IMR-90 (cell line): ENCODE measurements around the gene BRAF. TPM values are rescaled to one million over a fixed set of nuclear protein-coding genes. Genes with fewer than 3 reads are reported as not detected.

Experiments used
- ATAC-seq: fragments of 200-7000 bp; cut with Tn5 transposase; 2 replicates; pipeline ENCODE4 v1.9.1; 2020; ENCODE audit warnings: low read depth, mild to moderate bottlenecking, moderate library complexity
- BruUV-seq: library from RNA; stranded (reverse); fragments of 400-500 nt; replicated peaks from 2 replicates; lab custom pipeline; 2021; lab: Mats Ljungman, UMichigan
- CTCF ChIA-PET: fragments of 300-600 bp; formaldehyde crosslinking; extraction: SDS; loops from one replicate; lab custom pipeline; 2021; ENCODE audit warnings: antibody characterized with exemption; lab: Yijun Ruan, JAX
- POLR2A ChIA-PET: fragments of 300-600 bp; sonication (Branson Sonifier 250); formaldehyde crosslinking; loops from one replicate; lab custom pipeline; 2022; ENCODE audit warnings: antibody characterized with exemption; ENCODE audit not compliant: unreplicated experiment; lab: Charles Lee
- DNase-seq: peaks from one replicate; pipeline ENCODE4 v3.0.0; 2013
- H2AFZ ChIP-seq: replicated peaks from 2 replicates; pipeline ENCODE3; 2013; ENCODE audit warnings: low read length, mild to moderate bottlenecking; ENCODE audit not compliant: poor library complexity
- H2AK5ac ChIP-seq: 2 replicates; pipeline ENCODE4 v1.6.1; 2013; ENCODE audit warnings: low read depth, low read length, inconsistent platforms
- H2AK9ac ChIP-seq: replicated peaks from 2 replicates; pipeline ENCODE3; 2013; ENCODE audit warnings: mild to moderate bottlenecking, low read depth, low read length, moderate library complexity; ENCODE audit not compliant: poor library complexity
- H2BK120ac ChIP-seq: 2 replicates; pipeline ENCODE4 v1.6.1; 2013; ENCODE audit warnings: low read depth, low read length, inconsistent platforms
- H2BK15ac ChIP-seq: 3 replicates; pipeline ENCODE4 v1.6.1; 2013; ENCODE audit warnings: low read depth, low read length, inconsistent platforms
- H2BK20ac ChIP-seq: 2 replicates; pipeline ENCODE4 v1.6.1; 2013; ENCODE audit warnings: low read depth, mild to moderate bottlenecking, inconsistent platforms, low read length, moderate library complexity
- H2BK5ac ChIP-seq: 2 replicates; pipeline ENCODE4 v1.6.1; 2013; ENCODE audit warnings: mild to moderate bottlenecking, low read depth, low read length, inconsistent platforms; ENCODE audit not compliant: poor library complexity, severe bottlenecking
- H3K14ac ChIP-seq: replicated peaks from 2 replicates; pipeline ENCODE4 v1.6.1; 2013; ENCODE audit warnings: low read depth, low read length, inconsistent platforms
- H3K18ac ChIP-seq: 2 replicates; pipeline ENCODE4 v1.6.1; 2013; ENCODE audit warnings: low read depth, low read length, control low read depth
- H3K23ac ChIP-seq: 2 replicates; pipeline ENCODE4 v1.6.1; 2013; ENCODE audit warnings: low read depth, low read length, inconsistent platforms
- H3K27ac ChIP-seq: 2 replicates; pipeline ENCODE4 v1.5.1; 2013; ENCODE audit warnings: mild to moderate bottlenecking, control low read depth, low read length; ENCODE audit not compliant: insufficient read depth
- H3K27me3 ChIP-seq: 2 replicates; pipeline ENCODE4 v1.6.1; 2013; ENCODE audit warnings: low read length; ENCODE audit not compliant: control insufficient read depth, insufficient read depth
- H3K36me3 ChIP-seq: 2 replicates; pipeline ENCODE4 v1.6.1; 2013; ENCODE audit warnings: low read length, mixed read lengths; ENCODE audit not compliant: control insufficient read depth, insufficient read depth
- H3K4ac ChIP-seq: 2 replicates; pipeline ENCODE4 v1.6.1; 2013; ENCODE audit warnings: low read depth, low read length, inconsistent platforms
- H3K4me1 ChIP-seq: 2 replicates; pipeline ENCODE4 v1.6.1; 2013; ENCODE audit warnings: low read length, mixed read lengths; ENCODE audit not compliant: control insufficient read depth, insufficient read depth
- H3K4me2 ChIP-seq: 2 replicates; pipeline ENCODE4 v1.6.1; 2013; ENCODE audit warnings: low read depth, mild to moderate bottlenecking, control low read depth, low read length, moderate library complexity
- H3K4me3 ChIP-seq: 2 replicates; pipeline ENCODE4 v1.5.1; 2013; ENCODE audit warnings: low read depth, mild to moderate bottlenecking, control low read depth, low read length, moderate library complexity; ENCODE audit not compliant: insufficient read depth
- H3K56ac ChIP-seq: 2 replicates; pipeline ENCODE4 v1.6.1; 2013; ENCODE audit warnings: low read length, inconsistent platforms; ENCODE audit not compliant: insufficient read depth; ENCODE audit errors: extremely low read depth
- H3K79me1 ChIP-seq, 2 experiments: 2 replicates each; pipeline ENCODE4 v1.6.1; 2013; ENCODE audit warnings: low read length in 2 of 2, inconsistent platforms in 1 of 2, low read depth in 1 of 2
- H3K9ac ChIP-seq: 2 replicates; pipeline ENCODE4 v1.6.1; 2013; ENCODE audit warnings: low read depth, low read length, control low read depth
- H3K9me1 ChIP-seq: 2 replicates; pipeline ENCODE4 v1.6.1; 2013; ENCODE audit warnings: low read length, inconsistent platforms; ENCODE audit not compliant: insufficient read depth
- H3K9me3 ChIP-seq: 2 replicates; pipeline ENCODE4 v1.6.1; 2013; ENCODE audit warnings: low read length; ENCODE audit not compliant: control insufficient read depth, insufficient read depth
- H4K20me1 ChIP-seq: 2 replicates; pipeline ENCODE4 v1.6.1; 2013; ENCODE audit warnings: low read length, inconsistent platforms; ENCODE audit not compliant: insufficient read depth
- H4K5ac ChIP-seq: 2 replicates; pipeline ENCODE4 v1.6.1; 2013; ENCODE audit warnings: mild to moderate bottlenecking, low read depth, low read length, control low read depth
- H4K8ac ChIP-seq, 2 experiments: 2 replicates each; pipeline ENCODE4 v1.6.1; 2013; ENCODE audit warnings: low read depth in 2 of 2, low read length in 2 of 2, control low read depth in 1 of 2, inconsistent platforms in 1 of 2
- H4K91ac ChIP-seq: 2 replicates; pipeline ENCODE4 v1.6.1; 2013; ENCODE audit warnings: low read depth, low read length, inconsistent platforms; ENCODE audit not compliant: insufficient read depth
- CEBPB ChIP-seq: IDR thresholded peaks from 2 replicates; pipeline ENCODE4 v1.6.1; 2012; ENCODE audit warnings: low read depth, low read length, improper control_type of control experiment
- RAD21 ChIP-seq: IDR thresholded peaks from 2 replicates; pipeline ENCODE4 v1.6.1; 2012; ENCODE audit warnings: low read length, improper control_type of control experiment
- WGBS, 2 experiments: methylation state at CpG; one replicate each; pipeline versions ENCODE4 v1.1.5 to v1.1.7; 2013; ENCODE audit warnings: missing lambda C conversion rate in 2 of 2; ENCODE audit not compliant: insufficient read length in 1 of 2; ENCODE audit errors: extremely low coverage in 2 of 2; 5-methylcytosine and 5-hydroxymethylcytosine counted together
- dilution Hi-C: fragments of 300-500 bp; cut with HindIII; formaldehyde crosslinking; loops from one replicate; pipeline ENCODE4 v1.14.3; 2018; ENCODE audit warnings: low sequenced_read_pairs; ENCODE audit not compliant: unreplicated experiment
- in situ Hi-C: fragments of 300-500 bp; cut with MboI; formaldehyde crosslinking; loops from 3 replicates; pipeline ENCODE4 v1.14.3; 2019; ENCODE audit warnings: low sequenced_read_pairs, inconsistent platforms, mixed read lengths
- intact Hi-C: fragments of 100-400 bp; cut with micrococcal nuclease; formaldehyde crosslinking; loops from 2 replicates; pipeline ENCODE4 v1.10.0; 2022
- polyA plus RNA-seq, 3 experiments: library from polyadenylated mRNA; depleted of rRNA; stranded (reverse); fragments of >200 nt; gene quantifications; 2 replicates each; pipeline ENCODE4 v1.2.3, GENCODE V29; 2012; ENCODE audit warnings: low replicate concordance in 1 of 3
- total RNA-seq: library from RNA; depleted of rRNA; stranded (reverse); fragments of >200 nt; gene quantifications from 2 replicates; pipeline ENCODE4 v1.2.3, GENCODE V29; 2012

Gene BRAF
- total and polyA plus RNA-seq, 2 of the 4 experiments (the other 2 are of a cell fraction), result 5.7 to 12.9 TPM

- DNase-seq (no peak), ATAC-seq (no peak)
- no peak overlapping the region for H4K91ac ChIP-seq
- no peak overlapping the region for H3K56ac ChIP-seq
- TF ChIP-seq CEBPB, result peak; percentile 94
- TF ChIP-seq RAD21, result no peak
- peaks cover 16 to 37% of the 10 kb centered on the region in 2 experiments for H3K79me1 ChIP-seq
- CTCF ChIA-PET, result interaction anchor here (1.0 kb wide), 1 partner anchor 10 kb away, joined by 4 read pairs; no protein-coding TSS in a partner anchor
- intact Hi-C loops (no loop called here), dilution Hi-C loops (no loop called here), in situ Hi-C loops (no loop called here)
- H3K4me3 ChIP-seq, result no peak overlapping the region
- BruUV-seq, result no TSS peak
- no CpG with 5 or more reads among the region's 1 CpG for WGBS, 2 experiments
- no peak overlapping the region for H2BK20ac ChIP-seq
- no peak overlapping the region for H2BK15ac ChIP-seq
- no peak overlapping the region for H3K14ac ChIP-seq
- H3K18ac ChIP-seq, result no peak overlapping the region
- no peak overlapping the region for H2BK120ac ChIP-seq
- H4K20me1 ChIP-seq, result peaks cover 42% of the 10 kb centered on the region
- H3K27ac ChIP-seq, result no peak overlapping the region
- H4K8ac ChIP-seq, result no peak overlapping the region
- H2AK9ac ChIP-seq, result no peak overlapping the region
- H4K5ac ChIP-seq, result no peak overlapping the region
- no peaks in the 10 kb centered on the region for H3K9me3 ChIP-seq
- H3K4me1 ChIP-seq, result peaks cover 4% of the 10 kb centered on the region
- no peak overlapping the region for H3K4ac ChIP-seq
- no peaks in the 10 kb centered on the region for H3K36me3 ChIP-seq
- no peak overlapping the region for H2AFZ ChIP-seq
- no peak overlapping the region for H3K9ac ChIP-seq
- no peak overlapping the region for H3K4me2 ChIP-seq
- peaks cover 5% of the 10 kb centered on the region; the same call in 1 of the 2 replicates for H3K9me1 ChIP-seq
- no peak overlapping the region for H2AK5ac ChIP-seq
- H2BK5ac ChIP-seq, result no peak overlapping the region
- no peak overlapping the region for H3K23ac ChIP-seq
- no peaks in the 10 kb centered on the region for H3K27me3 ChIP-seq
- POLR2A ChIA-PET, result no interaction called here
Measured at GRCh38 chr7:140877249-140877524, 47.5 kb downstream of the BRAF start.
